Middle frontal gyrus (tissue), 1 donor: Measurements from ENCODE around the gene CUBN.

Experiments used
- DNase-seq: peaks from one replicate; pipeline ENCODE4 v3.0.0-alpha.2; 2015; ENCODE audit warnings: low spot score; ENCODE audit errors: extremely low spot score

CUBN gene

DNA sequence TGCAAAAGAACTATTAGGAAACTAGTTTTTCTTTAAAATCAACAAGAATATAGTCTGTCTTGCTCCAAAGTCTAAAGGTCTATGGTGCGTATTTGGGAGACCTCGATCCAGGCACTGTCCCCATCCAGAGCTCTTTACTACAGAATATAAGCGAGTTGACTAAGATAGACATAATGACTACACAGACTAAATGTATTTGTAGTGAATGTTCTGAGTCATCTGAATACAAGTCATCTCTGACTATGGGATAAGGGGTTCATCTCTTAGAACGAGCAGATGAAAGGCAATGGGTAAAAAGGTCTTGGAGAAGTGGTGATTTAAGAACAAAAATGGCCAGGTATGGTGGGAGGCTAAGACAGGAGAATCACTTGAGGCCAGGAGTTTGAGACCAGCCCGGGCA, 176.3 kb downstream of the CUBN start:
- no peak for DNase-seq

DNA sequence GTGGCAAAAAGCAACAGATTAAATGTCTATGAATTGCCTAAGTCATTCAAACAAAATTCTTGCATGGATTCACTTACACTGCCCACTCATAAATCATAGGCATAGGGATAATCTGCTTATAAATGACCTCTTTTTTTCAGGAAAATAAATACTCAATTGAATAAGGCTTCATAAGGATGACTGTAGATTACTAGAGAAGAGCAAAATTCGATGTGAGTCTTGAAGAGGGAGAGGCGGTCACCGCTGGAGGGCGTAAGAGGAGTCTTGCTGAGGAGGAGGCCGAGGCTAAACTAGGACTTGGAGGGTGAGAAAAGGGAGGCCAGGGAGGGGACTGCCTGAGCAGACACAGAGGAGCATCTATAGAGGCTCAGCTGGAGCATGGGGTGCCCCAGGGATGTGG, 177.0 kb downstream of the CUBN start:
- no peak for DNase-seq

DNA sequence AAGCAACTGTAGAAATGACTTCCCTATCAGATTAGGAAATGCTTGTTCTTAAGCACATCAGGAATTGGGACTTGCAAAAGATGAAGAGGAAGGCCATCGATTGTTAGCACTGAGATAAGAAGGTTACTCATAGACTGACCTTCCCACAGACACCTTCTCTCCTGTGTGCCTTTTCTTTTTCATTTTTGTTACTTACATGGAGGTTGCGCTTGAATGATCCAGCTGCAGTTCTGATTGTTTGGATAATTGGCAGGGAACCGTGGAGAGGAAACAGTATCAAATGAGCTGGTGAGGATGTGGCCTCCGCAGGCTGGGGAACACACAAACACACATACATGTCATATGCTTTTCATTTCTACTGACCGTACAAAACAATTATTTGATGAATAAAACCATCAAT, 177.5 kb downstream of the CUBN start:
- DNase-seq: no peak

DNA sequence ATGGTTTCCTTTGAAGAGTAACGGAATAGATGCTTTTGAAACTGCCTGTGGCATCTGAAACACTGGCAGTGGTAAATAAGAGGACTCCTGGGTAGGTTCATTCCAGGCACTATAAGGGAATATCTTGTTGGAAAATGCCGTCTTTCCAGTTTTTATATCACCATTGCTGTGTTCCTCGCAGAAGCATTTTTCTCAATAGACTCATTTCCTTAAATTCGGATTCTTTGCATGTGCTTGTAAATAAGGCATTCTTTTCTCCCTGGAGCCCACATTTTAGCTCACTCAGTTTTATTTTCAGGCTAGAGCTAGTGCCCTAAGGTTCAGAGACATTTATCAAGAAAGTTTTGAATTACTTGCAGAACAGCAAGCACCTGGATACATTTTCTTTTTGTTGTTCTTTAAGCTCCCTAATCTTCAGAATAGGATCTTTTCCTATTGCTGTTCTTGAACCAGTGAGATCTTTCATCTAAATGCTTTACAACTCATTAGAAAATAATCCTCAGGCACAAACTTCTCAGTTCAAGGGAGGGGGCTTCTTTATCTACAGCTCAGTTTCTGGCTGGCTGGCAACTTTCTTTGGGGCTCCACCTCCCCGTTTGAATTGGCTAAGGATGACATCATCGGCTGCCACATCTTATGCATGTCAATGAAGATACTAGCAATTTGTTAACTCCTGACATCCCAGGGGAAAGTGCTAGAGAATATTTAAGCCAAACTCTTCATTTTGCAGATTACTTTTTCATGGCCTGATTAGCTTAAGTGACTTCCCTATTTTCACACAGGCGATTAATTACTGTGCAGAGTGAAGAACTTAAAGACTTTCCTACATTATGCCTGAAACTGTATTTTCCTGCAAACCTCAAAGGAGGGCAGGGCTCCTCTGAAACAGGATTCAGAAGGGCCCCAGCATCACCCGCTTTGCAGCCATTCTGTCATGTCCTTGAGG, 178.7 kb downstream of the CUBN start:
- no peak for DNase-seq

DNA sequence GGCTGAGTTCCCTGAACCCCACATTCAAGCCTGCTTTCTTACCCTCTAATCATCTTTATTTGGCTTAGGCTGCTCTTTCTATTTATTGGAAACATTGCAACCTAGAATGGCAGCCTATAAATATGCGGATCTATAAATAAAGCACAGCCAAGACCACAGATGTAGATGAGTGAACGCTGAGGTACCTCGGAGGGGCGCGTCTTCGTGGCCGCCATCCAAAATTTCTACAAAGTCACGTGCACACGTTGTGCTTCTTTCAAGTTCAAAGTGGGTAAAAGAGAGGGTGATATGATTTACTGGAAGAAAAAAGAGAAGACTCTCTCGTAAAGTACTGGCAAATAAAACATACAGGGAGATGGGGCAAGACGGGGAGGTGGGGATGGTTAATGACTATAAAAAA, 179.8 kb downstream of the CUBN start:
- no peak for DNase-seq

DNA sequence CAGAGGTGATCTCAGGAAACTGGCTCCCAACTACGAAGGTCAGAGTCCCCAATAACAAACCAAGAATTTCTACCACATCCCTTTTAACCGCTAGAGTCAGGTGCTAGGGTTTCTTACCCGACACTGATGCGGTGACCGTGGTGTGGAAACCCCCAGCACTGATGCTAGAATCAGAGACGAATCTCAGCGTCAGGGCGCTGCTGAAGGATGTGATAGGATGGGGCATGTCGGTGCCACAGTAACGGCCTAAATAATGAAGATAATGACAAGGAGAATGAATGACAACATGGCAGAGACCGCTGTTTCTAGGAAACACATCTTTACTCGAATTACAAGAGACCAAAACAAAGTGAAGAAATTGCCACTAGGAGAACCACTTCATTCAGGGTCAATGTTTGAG, 181.2 kb downstream of the CUBN start:
- DNase-seq: no peak

DNA sequence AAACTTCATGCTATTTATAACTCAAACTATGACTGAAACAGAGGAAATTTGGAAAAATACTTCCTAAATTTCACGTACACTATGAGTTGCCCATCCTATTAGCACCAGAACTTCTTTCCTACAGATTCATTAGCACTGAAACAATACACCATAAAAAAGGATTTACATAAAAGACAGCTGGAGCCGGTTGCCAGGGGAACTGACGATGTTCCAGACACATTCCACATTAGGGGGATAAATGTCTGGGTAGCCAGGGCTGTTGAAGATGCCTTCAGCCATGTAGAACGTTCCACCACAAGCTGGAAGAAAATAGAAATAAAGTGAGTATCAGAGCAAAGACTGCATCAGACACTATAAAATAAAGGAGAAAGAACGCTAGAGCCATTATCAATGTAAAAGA, 182.5 kb downstream of the CUBN start:
- DNase-seq: no peak

DNA sequence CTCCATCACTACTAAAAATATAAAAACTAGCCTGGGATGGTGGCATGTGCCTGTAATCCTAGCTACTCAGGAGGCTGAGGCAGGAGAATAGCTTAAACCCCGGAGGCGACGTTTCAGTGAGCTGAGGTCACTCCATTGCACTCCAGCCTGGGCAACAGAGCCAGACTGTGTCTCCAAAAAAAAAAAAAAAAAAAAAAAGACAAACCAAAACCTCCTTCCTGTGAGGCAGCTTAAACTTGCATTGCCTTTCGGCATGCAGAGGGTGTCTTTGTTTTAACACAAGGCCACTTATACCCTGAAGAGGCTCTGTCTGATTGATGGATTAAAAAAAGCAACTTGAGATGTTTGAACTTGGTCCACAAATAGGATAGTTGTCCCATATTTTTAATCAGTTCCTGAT, 184.0 kb downstream of the CUBN start:
- DNase-seq: no peak

DNA sequence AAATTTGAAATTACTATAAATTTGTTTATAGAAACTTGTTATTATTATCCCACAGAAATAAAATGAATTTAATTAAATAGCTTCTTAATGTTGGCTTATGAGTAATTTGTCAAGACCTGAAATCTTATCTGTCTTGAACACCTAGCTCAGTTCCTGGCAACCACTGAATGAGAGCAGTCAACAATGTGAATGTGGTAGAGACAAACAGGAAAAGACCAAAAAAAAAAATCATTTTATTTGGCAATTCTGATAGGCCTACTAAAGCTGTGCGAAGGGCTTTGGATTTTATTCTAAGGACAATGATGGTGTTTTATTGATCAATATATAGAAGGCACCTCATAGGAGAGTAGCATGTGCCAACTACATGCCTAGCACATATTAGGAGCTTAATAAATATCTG, 184.6 kb downstream of the CUBN start:
- DNase-seq: no peak

DNA sequence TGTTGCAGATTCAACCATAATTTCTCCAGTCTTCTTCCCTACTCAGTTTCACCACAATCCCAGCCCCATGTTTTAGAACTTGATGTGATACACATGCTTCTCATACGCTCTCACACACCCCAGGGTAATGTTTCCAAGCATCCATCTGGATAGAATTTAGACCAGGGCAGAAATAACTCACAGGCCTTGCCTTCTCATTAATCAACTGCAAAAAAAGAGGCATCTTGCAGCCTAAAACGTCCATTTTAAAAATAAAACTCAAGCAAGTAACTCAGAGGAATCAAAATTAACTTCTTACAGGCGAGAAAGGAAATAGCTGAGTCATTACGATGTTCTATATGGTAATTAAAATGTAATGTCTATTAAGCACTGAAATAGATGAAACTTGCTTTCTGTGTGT, 185.2 kb downstream of the CUBN start:
- no peak for DNase-seq

DNA sequence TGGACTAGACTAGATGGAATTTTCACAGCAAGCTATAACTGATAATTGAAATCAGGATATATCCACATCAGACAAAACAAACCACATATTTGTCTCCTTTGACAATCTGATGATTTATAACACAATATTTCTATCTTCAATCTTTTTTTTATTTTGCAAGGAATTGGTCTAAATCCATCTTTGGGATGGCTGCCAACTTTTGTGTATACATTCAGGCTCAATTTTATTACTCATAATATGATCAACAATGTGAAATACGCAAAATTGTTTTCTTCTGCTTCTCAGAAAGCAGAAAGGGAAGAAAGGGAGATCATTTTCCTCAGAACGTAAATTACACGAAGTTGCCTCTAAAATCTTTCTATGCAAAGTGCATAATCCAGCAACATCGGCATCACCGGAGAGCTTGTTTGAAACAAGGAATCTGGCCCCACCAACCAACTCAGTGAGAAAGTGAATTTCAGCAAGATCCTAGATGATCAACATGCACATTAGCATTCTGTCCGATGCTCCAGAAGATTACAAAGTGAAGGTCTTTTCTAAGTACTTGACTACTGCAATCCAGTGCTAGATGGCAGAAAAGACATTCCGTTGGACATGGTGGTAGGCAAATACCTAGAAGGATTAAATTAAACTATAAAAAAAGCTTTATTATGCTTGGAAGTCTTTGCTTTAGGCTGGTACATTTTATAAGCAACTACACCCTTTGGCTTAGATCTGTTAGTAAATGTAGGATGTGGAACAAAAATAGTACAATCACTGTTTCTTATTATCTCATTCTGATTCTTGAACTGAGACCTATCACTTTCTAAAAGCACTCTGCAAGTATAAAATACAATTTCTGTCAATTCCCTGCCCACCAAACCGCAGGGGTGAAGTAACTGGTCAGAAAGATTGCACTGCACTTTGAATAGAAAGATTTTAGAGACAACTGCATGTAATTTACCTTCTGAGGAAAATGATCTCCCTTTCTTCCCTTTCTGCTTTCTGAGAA, 186.0 kb downstream of the CUBN start:
- DNase-seq: no peak

DNA sequence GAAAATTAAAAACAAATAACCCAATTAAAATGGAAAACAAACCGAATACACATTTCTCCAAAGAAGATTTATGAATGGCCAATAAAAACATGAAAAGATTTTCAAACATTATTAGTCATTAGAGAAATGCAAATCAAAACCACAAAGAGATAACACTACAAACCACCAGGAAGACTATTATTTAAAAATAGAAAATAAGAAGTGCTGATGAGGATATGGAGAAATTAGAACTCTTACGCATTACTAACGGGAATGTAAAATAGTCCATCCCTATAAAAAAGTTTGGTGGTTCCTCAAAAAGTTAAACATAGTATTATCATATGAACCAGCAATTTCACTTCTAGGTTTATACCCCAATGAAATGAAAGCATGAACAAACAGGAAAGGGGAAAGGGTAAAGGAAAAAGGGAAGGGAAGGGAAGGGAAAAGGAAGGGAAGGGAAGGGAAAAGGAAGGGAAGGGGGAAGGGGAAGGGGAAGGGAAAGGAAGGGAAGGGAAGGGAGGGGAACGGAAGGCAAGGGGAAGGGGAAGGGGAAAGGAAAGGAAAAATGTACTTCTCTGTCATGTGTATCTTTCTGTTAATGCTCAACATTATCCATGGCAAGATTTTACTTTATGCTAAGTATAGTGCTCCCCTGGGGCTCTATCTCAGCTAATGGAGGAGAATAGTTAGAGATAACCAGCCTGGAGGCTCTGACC, 187.1 kb downstream of the CUBN start:
- DNase-seq: no peak

DNA sequence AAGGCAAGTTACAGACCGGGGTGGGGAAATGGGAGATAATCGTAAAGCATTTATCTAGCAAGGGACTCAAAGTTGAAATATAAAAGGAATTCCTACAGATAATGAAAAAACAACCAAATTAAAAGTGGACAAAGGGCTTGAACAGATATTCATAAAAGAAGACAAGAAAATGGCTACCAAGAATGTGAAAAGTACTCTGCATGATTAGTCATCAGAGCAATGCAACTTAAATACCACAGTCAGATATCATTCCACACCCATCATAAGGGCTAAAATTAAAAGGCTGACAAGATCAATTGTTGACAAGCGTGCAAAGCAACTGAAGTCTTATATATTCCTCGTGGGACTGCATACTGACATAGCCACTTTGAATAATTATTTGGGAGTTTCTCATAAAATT, 187.7 kb downstream of the CUBN start:
- no peak for DNase-seq

DNA sequence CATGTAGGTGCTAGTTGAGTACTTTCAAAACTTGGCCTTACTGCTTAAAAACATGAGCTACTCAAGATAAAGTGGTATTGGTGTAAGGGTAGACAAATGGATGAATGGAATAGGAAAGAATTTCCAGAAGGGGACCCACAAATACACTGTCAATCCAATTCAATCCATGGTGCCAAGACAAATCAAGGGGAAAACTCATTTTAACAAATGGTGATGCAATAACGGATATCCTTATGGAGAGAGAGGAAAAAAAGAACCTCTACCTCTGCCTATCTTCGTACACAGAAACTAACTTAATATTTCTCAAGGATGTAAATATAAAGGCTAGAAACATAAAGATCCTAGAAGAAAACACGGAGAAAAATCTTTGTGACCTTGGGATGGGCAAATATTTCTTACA, 188.5 kb downstream of the CUBN start:
- DNase-seq: no peak

DNA sequence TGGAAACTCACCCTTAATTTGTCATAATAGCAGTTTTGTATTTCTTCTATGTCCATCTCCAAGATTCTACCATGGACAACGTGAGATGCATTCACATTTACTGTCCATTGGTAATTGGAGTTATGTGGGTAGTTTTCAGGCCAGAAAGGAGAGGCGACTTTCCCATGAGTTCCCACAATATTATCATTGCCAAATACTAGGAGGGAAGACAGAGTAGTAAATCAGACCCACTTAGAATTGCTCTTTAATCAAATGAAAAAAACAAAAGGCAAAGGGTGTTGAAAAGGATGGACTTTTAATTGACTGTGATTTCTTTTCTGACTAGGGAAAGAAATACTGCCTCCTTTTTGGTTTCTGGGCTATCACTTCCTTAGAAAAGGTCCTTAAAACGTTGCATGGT, 190.7 kb downstream of the CUBN start:
- no peak for DNase-seq

DNA sequence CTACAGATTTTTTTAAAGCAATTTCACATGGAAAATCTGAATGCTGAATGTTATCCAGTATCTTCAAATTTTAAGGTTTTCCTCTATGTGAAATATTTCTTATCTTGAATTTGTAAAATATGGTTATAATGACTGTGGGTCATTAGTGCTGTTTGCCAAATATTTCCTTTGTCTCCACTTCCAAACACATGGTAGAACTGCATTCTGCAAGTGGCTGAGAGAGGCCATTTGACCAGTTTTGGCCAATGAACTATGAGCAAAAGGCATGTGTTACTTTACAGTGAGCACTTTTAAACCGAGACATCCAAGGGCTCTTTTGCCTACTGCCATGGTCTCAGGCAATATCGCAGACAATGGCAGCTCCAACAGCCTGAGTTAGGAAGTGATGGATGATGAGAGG, 195.2 kb downstream of the CUBN start:
- DNase-seq: no peak

DNA sequence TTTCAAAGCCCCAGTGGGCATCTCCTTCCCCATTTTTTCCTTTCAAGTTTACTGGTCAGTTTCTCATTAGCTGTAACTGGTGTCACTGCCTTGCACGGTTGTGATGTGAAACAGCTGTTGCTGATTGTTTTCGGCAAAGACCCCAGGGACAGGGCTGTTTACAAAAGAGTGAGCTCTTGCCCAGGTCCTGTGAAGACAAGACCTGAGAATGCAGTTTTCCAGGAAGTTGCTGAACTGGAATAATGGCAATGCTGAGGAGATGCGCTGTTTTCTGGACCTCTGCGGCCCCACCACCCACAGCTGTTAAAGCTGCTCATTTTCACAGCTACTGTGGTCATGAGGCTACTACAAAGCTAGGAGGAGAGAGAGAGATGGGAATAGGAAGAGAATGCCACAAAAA, 195.8 kb downstream of the CUBN start:
- no peak for DNase-seq

DNA sequence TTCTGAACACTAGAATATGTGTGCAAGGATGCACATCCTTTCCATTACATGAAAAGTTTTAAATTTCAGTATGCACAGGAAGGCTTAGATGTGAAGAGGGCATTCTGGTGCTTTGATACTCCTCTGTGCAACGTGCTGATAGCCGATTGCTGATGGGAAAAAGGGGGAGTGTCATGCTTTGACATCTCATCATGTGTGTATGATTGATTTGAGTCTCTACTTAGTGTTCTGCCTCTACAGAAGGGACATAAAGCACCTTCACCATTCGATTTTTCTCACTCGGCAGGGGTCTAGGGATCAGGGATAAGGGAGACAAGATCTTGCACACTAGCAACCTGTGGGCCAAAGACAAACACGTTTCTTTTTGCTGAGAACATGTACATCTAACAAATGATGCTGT, 197.7 kb downstream of the CUBN start:
- no peak for DNase-seq

DNA sequence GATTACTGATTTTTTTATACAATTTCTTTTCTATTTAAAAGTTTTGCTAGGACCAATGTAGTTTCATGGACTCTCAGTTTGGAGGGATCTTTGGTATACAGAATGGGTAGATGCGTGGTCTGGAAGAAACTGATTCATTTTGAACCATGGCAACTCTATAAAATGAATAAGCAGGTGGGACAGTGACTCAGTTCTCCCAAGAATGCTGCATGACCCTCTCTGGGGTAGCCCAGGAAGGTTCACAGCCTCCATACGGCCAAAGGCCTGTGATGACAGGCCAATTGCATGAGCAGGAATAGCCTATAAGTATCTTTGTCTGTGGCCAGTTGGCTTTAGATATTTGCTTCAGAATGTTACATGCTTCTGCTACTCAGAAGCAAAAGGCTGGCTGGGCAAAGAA, 199.1 kb downstream of the CUBN start:
- DNase-seq: no peak

DNA sequence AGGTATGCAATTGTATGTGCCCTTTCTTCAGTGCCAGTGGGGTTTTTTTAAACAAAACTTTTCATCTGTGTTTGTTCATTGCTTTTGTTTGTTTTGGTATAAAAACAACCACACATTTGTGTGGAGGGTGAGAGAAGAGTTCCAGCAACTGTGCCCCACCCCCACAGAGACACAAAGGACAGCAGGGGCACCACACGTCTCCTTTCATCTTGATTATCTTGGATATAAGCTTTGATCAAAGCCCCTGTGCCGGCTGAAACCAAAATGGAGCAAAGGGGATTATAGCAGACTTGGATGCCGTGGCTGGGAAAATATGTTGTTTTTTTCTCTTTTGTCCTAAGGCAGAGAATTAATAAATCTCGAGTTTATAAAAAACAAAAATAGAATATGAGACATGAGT, 200.5 kb downstream of the CUBN start:
- no peak for DNase-seq

DNA sequence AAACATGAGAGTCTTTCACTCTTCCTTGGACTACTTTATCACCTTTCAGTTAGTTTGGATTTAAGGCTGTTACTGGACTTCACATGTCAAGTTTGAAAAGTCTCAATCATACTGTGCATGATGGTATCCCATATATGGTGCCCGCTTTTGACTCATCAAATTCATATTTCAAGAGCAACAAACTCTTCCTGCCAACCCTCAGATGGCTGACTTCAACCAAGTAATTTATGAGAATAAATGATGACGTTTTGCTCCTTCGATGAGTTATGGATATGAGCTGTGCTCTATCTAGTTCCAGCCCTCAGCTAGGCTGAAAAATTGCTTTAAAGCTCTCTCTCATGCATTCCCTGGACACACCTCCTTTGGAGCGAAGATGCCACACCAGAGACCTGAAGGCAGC, 202.1 kb downstream of the CUBN start:
- DNase-seq: no peak

DNA sequence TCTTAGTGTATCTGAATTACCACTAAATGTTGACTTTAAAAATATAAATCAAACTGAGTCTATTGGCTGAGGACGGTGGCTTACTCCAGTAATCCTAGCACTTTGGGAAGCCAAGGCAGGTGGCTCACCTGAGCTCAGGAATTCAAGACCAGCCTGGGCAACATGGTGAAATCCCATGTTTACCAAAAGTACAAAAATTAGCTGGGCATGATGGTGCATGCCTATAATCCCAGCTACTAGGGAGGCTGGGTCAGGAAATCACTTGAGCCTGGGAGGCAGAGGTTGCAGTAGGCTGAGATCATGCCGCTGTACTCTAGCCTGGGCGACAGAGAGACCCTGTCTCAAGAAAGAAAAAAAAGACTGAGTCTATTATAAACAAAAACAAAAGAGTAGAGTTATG, 205.9 kb downstream of the CUBN start:
- no peak for DNase-seq
